Chondrocyte (in vitro differentiated cells): ENCODE results near the gene PLRG1. TPM values are rescaled to one million over a fixed set of nuclear protein-coding genes. Genes with fewer than 3 reads are reported as not detected.

ENCODE experiments used
- DNase-seq: peaks from one replicate; pipeline ENCODE4 v3.0.0; 2021; ENCODE audit warnings: mixed read lengths, low spot score
- H3K27ac Mint-ChIP-seq: one replicate; pipeline ENCODE4 v1.8.0; 2021; ENCODE audit warnings: mild to moderate bottlenecking, moderate library complexity, mixed read lengths; ENCODE audit not compliant: unreplicated experiment
- H3K27me3 Mint-ChIP-seq: 2 replicates; pipeline ENCODE4 v1.8.0; 2021; ENCODE audit warnings: low read depth, mixed read lengths
- H3K36me3 Mint-ChIP-seq: 2 replicates; pipeline ENCODE4 v1.8.0; 2021; ENCODE audit warnings: low read depth, mixed read lengths
- H3K4me1 Mint-ChIP-seq: 2 replicates; pipeline ENCODE4 v1.8.0; 2021; ENCODE audit warnings: low read depth, mild to moderate bottlenecking, mixed read lengths
- H3K4me3 Mint-ChIP-seq: one replicate; pipeline ENCODE4 v1.8.0; 2021; ENCODE audit warnings: mild to moderate bottlenecking, moderate library complexity, mixed read lengths; ENCODE audit not compliant: unreplicated experiment
- H3K9me3 Mint-ChIP-seq: 2 replicates; pipeline ENCODE4 v1.8.0; 2021; ENCODE audit warnings: low read depth, mixed read lengths
- total RNA-seq: library from RNA; stranded (reverse); gene quantifications from 3 replicates; pipeline ENCODE4 v1.2.1, GENCODE V29; 2021
- TF ChIP-seq, protein P1 (sequence below): fragments of 200-600 bp; sonication (generic); IDR thresholded peaks from 2 replicates; pipeline ENCODE4 v1.5.0; 2021; ENCODE audit warnings: antibody characterized with exemption, mild to moderate bottlenecking, moderate library complexity

The PLRG1 gene
- total RNA-seq, 1 donor from 2014 or later = 70.3 TPM

GRCh38 chr4:154495867-154496266 lies 54.3 kb downstream of the PLRG1 start:
- no peak overlapping the region for H3K4me3 Mint-ChIP-seq
- no peak for DNase-seq
- peaks cover 65% of the 10 kb centered on the region for H3K27me3 Mint-ChIP-seq
- peaks cover 2% of the 10 kb centered on the region for H3K36me3 Mint-ChIP-seq
- no peak overlapping the region for H3K27ac Mint-ChIP-seq
- peaks cover 14% of the 10 kb centered on the region for H3K4me1 Mint-ChIP-seq
- TF ChIP-seq, protein P1, sequence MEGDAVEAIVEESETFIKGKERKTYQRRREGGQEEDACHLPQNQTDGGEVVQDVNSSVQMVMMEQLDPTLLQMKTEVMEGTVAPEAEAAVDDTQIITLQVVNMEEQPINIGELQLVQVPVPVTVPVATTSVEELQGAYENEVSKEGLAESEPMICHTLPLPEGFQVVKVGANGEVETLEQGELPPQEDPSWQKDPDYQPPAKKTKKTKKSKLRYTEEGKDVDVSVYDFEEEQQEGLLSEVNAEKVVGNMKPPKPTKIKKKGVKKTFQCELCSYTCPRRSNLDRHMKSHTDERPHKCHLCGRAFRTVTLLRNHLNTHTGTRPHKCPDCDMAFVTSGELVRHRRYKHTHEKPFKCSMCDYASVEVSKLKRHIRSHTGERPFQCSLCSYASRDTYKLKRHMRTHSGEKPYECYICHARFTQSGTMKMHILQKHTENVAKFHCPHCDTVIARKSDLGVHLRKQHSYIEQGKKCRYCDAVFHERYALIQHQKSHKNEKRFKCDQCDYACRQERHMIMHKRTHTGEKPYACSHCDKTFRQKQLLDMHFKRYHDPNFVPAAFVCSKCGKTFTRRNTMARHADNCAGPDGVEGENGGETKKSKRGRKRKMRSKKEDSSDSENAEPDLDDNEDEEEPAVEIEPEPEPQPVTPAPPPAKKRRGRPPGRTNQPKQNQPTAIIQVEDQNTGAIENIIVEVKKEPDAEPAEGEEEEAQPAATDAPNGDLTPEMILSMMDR = no peak
- no peaks in the 10 kb centered on the region for H3K9me3 Mint-ChIP-seq

GRCh38 chr4:154492288-154492687 lies 57.9 kb downstream of the PLRG1 start:
- Mint-ChIP-seq H3K9me3 (no peaks in the 10 kb centered on the region), H3K4me3 (peak overlapping the region; percentile 11), H3K27me3 (peaks cover 68% of the 10 kb centered on the region), H3K36me3 (peaks cover 2% of the 10 kb centered on the region), H3K27ac (no peak overlapping the region), H3K4me1 (peaks cover 18% of the 10 kb centered on the region)
- DNase-seq = no peak
- TF ChIP-seq, protein P1 = no peak

DNA sequence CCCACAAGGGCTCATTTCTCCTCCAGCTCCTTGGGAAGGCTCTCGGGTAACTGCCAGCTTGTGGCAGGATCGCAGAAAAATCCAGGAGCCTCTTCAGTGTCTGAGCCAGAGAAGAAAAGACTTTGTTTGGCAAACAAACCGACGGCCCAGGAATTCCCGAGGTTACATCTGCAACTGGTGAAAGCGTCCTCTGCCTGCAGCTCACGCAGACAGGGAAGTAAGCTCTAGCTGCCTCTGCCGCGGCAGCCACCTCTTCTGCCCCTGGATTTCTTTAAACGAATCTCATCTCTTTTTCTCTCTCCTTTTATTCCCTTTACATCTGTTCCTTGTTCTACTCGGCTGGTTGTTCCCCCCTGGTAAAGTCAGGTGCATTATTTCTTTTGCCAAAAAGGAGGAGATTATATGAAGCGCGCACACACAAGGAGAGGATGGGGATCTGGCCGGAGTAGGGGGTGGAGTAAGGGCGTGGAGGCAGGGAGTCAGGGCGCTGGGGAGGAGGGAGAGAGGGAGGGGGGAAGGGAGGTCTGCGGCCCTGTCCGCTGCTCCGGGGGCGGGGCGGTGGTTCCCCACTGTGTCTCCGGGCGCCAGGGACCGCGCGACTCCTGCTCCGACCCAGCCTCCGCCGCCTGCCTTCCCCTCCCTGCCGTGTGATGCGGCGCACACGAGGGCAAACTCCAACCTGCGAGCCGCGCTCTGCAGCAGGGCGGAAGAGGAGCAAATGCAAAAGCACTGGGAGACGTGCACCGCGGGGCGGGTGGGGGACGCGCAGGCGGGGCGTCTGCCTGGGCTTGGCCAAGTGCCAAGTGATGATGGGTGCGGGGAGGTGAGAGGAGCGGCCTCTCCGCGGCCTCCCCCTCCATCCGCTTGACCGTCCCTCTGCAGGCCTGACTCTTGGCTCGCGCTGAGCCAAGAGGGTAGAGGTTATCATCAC lies 58.6 kb downstream of the PLRG1 start, which contains the start of gene DCHS2:
Gene DCHS2, minus strand, starts transcription at position 459 of the 931 bp plus-strand sequence. Its CDS starts 444 bp downstream, at position 15.
- Mint-ChIP-seq H3K36me3 (peaks cover 2% of the 10 kb centered on the region), H3K9me3 (no peaks in the 10 kb centered on the region), H3K4me1 (peaks cover 18% of the 10 kb centered on the region), H3K27ac (no peak within 1 kb of the TSS), H3K27me3 (peaks cover 65% of the 10 kb centered on the region), H3K4me3 (peak within 1 kb of the TSS; percentile 69)
- no peak for DNase-seq
- TF ChIP-seq, protein P1 = no peak

DNA sequence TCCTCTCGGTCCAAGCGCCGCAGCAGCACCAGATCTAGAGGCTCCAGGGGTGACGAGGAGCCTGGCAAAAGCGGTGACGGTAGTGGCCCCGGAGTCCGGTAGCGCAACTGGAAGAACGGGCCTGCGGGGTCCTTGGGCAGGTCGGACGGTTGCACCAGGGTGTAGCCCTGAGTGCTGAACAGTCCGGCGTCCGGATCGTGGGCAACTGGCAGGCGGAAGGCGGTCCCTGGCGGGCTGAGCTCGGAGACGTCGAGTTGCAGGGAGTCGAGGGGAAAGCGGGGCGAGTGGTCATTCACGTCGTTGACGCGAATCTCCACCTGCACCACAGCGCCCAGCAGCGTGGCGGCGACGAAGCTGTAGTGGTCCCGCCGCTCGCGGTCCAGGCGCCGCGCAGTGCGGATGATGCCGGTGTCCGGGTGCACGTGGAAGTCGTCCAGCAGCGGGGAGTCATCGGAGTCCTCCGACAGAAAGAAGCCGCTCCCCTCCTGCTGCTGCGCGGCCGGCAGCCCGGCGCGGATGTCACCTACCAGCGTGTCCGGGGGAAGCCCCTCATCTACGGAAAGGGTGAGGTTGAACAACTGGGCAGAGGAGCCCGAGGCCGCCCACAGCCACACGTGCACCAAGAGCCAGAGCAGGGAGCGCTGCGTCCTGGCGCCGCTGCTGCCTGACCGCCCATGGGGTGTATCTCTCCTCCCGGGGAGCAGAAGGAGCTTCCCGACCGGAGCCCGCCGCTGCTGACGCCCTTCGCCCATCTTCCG lies 59.4 kb downstream of the PLRG1 start:
- H3K27ac Mint-ChIP-seq = no peak overlapping the region
- peaks cover 2% of the 10 kb centered on the region for H3K36me3 Mint-ChIP-seq
- H3K4me3 Mint-ChIP-seq = peak overlapping the region; percentile 69
- DNase-seq = no peak
- H3K9me3 Mint-ChIP-seq = no peaks in the 10 kb centered on the region
- peaks cover 58% of the 10 kb centered on the region for H3K27me3 Mint-ChIP-seq
- peaks cover 18% of the 10 kb centered on the region for H3K4me1 Mint-ChIP-seq
- TF ChIP-seq, protein P1 = no peak

GRCh38 chr4:154490234-154490582 lies 60.0 kb downstream of the PLRG1 start:
- no peak for DNase-seq
- H3K36me3 Mint-ChIP-seq = peaks cover 2% of the 10 kb centered on the region
- no peaks in the 10 kb centered on the region for H3K9me3 Mint-ChIP-seq
- H3K27ac Mint-ChIP-seq = no peak overlapping the region
- H3K4me3 Mint-ChIP-seq = peak overlapping the region; percentile 69
- H3K27me3 Mint-ChIP-seq = peaks cover 56% of the 10 kb centered on the region
- peaks cover 18% of the 10 kb centered on the region for H3K4me1 Mint-ChIP-seq
- TF ChIP-seq, protein P1 = no peak
